H1 (cell line): Measurements from ENCODE around the gene SLC6A18.

Experiments used
- FOSL1 ChIP-seq: IDR thresholded peaks from 2 replicates; pipeline ENCODE4 v1.6.1; 2011; ENCODE audit warnings: mild to moderate bottlenecking, low read depth, low read length, moderate library complexity; ENCODE audit not compliant: insufficient read depth
- GABPA ChIP-seq: IDR thresholded peaks from 2 replicates; pipeline ENCODE4 v1.6.1; 2011; ENCODE audit warnings: mild to moderate bottlenecking, low read length, moderate library complexity, borderline replicate concordance; ENCODE audit not compliant: insufficient read depth
- POLR2A ChIP-seq, 2 experiments: IDR thresholded peaks; 1 replicate in 1 of 2; 2 replicates in 1 of 2; pipeline ENCODE4 v1.6.1; 2011; ENCODE audit warnings: low read depth in 2 of 2, low read length in 2 of 2, mild to moderate bottlenecking in 2 of 2; ENCODE audit errors: control extremely low read depth in 1 of 2
- POLR2AphosphoS5 ChIP-seq: IDR thresholded peaks from 2 replicates; pipeline ENCODE4 v1.6.1; 2011; ENCODE audit warnings: low read depth, low read length
- TCF12 ChIP-seq: IDR thresholded peaks from 2 replicates; pipeline ENCODE4 v1.6.1; 2011; ENCODE audit warnings: low read depth, mild to moderate bottlenecking, low read length
- TF ChIP-seq, protein P1 (sequence below), 3 experiments: IDR thresholded peaks; 1 replicate in 2 of 3; 2 replicates in 1 of 3; pipeline versions ENCODE4 v1.5.1 to v1.6.1; 2011; ENCODE audit warnings: low read length in 3 of 3, mild to moderate bottlenecking in 3 of 3, inconsistent platforms in 2 of 3, low read depth in 1 of 3, moderate library complexity in 1 of 3; ENCODE audit not compliant: insufficient read depth in 1 of 3; ENCODE audit errors: control extremely low read depth in 1 of 3
- TF ChIP-seq, protein P2 (sequence below): IDR thresholded peaks from 2 replicates; pipeline ENCODE4 v1.6.1; 2012; ENCODE audit warnings: low read length, inconsistent platforms
- TF ChIP-seq, protein P3 (sequence below): fragments of 300-600 bp; sonication (generic); IDR thresholded peaks from 2 replicates; pipeline ENCODE4 v1.7.1; 2012; ENCODE audit warnings: low read length, moderate library complexity, mild to moderate bottlenecking, inconsistent platforms; ENCODE audit not compliant: insufficient replicate concordance

DNA sequence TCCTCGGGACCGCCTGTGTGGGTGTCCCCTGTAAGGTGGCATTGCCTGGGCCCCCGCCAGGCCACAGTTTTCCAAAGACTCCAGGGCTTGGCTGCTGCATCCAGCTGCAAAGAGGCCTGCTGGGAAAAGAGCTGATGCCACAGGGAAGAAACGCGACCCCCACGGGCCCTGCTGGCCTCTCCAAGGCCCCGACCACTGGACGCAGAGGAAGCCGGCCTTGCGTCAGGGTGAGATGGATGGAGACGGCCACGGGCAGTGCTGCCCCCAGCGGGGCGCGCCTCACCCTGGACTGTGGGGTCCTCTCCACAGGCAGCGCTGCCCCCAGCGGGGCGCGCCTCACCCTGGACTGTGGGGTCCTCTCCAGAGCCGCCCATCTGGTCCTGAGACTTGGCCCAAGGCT, 45.1 kb upstream of the SLC6A18 start:
- TF ChIP-seq, protein P1, sequence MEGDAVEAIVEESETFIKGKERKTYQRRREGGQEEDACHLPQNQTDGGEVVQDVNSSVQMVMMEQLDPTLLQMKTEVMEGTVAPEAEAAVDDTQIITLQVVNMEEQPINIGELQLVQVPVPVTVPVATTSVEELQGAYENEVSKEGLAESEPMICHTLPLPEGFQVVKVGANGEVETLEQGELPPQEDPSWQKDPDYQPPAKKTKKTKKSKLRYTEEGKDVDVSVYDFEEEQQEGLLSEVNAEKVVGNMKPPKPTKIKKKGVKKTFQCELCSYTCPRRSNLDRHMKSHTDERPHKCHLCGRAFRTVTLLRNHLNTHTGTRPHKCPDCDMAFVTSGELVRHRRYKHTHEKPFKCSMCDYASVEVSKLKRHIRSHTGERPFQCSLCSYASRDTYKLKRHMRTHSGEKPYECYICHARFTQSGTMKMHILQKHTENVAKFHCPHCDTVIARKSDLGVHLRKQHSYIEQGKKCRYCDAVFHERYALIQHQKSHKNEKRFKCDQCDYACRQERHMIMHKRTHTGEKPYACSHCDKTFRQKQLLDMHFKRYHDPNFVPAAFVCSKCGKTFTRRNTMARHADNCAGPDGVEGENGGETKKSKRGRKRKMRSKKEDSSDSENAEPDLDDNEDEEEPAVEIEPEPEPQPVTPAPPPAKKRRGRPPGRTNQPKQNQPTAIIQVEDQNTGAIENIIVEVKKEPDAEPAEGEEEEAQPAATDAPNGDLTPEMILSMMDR (IDR thresholded peaks at IDR 0.05; ENCODE audit: control extremely low read depth in 1 of 3, insufficient read depth in 1 of 3, low read depth in 1 of 3, low read length in 3 of 3): no peak
- TF ChIP-seq POLR2AphosphoS5 (no peak), POLR2A (IDR thresholded peaks at IDR 0.05; ENCODE audit: control extremely low read depth in 1 of 2, low read depth in 2 of 2, low read length in 2 of 2) (no peak), GABPA (no peak), FOSL1 (no peak), TCF12 (no peak)
- TF ChIP-seq, protein P2, sequence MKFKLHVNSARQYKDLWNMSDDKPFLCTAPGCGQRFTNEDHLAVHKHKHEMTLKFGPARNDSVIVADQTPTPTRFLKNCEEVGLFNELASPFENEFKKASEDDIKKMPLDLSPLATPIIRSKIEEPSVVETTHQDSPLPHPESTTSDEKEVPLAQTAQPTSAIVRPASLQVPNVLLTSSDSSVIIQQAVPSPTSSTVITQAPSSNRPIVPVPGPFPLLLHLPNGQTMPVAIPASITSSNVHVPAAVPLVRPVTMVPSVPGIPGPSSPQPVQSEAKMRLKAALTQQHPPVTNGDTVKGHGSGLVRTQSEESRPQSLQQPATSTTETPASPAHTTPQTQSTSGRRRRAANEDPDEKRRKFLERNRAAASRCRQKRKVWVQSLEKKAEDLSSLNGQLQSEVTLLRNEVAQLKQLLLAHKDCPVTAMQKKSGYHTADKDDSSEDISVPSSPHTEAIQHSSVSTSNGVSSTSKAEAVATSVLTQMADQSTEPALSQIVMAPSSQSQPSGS: no peak
- TF ChIP-seq, protein P3, sequence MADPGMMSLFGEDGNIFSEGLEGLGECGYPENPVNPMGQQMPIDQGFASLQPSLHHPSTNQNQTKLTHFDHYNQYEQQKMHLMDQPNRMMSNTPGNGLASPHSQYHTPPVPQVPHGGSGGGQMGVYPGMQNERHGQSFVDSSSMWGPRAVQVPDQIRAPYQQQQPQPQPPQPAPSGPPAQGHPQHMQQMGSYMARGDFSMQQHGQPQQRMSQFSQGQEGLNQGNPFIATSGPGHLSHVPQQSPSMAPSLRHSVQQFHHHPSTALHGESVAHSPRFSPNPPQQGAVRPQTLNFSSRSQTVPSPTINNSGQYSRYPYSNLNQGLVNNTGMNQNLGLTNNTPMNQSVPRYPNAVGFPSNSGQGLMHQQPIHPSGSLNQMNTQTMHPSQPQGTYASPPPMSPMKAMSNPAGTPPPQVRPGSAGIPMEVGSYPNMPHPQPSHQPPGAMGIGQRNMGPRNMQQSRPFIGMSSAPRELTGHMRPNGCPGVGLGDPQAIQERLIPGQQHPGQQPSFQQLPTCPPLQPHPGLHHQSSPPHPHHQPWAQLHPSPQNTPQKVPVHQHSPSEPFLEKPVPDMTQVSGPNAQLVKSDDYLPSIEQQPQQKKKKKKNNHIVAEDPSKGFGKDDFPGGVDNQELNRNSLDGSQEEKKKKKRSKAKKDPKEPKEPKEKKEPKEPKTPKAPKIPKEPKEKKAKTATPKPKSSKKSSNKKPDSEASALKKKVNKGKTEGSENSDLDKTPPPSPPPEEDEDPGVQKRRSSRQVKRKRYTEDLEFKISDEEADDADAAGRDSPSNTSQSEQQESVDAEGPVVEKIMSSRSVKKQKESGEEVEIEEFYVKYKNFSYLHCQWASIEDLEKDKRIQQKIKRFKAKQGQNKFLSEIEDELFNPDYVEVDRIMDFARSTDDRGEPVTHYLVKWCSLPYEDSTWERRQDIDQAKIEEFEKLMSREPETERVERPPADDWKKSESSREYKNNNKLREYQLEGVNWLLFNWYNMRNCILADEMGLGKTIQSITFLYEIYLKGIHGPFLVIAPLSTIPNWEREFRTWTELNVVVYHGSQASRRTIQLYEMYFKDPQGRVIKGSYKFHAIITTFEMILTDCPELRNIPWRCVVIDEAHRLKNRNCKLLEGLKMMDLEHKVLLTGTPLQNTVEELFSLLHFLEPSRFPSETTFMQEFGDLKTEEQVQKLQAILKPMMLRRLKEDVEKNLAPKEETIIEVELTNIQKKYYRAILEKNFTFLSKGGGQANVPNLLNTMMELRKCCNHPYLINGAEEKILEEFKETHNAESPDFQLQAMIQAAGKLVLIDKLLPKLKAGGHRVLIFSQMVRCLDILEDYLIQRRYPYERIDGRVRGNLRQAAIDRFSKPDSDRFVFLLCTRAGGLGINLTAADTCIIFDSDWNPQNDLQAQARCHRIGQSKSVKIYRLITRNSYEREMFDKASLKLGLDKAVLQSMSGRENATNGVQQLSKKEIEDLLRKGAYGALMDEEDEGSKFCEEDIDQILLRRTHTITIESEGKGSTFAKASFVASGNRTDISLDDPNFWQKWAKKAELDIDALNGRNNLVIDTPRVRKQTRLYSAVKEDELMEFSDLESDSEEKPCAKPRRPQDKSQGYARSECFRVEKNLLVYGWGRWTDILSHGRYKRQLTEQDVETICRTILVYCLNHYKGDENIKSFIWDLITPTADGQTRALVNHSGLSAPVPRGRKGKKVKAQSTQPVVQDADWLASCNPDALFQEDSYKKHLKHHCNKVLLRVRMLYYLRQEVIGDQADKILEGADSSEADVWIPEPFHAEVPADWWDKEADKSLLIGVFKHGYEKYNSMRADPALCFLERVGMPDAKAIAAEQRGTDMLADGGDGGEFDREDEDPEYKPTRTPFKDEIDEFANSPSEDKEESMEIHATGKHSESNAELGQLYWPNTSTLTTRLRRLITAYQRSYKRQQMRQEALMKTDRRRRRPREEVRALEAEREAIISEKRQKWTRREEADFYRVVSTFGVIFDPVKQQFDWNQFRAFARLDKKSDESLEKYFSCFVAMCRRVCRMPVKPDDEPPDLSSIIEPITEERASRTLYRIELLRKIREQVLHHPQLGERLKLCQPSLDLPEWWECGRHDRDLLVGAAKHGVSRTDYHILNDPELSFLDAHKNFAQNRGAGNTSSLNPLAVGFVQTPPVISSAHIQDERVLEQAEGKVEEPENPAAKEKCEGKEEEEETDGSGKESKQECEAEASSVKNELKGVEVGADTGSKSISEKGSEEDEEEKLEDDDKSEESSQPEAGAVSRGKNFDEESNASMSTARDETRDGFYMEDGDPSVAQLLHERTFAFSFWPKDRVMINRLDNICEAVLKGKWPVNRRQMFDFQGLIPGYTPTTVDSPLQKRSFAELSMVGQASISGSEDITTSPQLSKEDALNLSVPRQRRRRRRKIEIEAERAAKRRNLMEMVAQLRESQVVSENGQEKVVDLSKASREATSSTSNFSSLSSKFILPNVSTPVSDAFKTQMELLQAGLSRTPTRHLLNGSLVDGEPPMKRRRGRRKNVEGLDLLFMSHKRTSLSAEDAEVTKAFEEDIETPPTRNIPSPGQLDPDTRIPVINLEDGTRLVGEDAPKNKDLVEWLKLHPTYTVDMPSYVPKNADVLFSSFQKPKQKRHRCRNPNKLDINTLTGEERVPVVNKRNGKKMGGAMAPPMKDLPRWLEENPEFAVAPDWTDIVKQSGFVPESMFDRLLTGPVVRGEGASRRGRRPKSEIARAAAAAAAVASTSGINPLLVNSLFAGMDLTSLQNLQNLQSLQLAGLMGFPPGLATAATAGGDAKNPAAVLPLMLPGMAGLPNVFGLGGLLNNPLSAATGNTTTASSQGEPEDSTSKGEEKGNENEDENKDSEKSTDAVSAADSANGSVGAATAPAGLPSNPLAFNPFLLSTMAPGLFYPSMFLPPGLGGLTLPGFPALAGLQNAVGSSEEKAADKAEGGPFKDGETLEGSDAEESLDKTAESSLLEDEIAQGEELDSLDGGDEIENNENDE: no peak
